HL-60 (cell line): Measurements from ENCODE around the gene MYL7.

Experiments used
- GABPA ChIP-seq: IDR thresholded peaks from 2 replicates; pipeline ENCODE4 v1.6.1; 2012; ENCODE audit warnings: low read depth
- POLR2AphosphoS5 ChIP-seq: IDR thresholded peaks from 2 replicates; pipeline ENCODE4 v1.6.1; 2012; ENCODE audit warnings: low read depth
- TF ChIP-seq, protein P1 (sequence below): IDR thresholded peaks from one replicate; pipeline ENCODE4 v1.5.1; 2011; ENCODE audit warnings: low read length, control low read depth, inconsistent platforms; ENCODE audit not compliant: insufficient read depth
- TF ChIP-seq, protein P2 (sequence below): IDR thresholded peaks from 2 replicates; pipeline ENCODE4 v1.6.1; 2012; ENCODE audit warnings: low read depth; ENCODE audit not compliant: insufficient replicate concordance

DNA sequence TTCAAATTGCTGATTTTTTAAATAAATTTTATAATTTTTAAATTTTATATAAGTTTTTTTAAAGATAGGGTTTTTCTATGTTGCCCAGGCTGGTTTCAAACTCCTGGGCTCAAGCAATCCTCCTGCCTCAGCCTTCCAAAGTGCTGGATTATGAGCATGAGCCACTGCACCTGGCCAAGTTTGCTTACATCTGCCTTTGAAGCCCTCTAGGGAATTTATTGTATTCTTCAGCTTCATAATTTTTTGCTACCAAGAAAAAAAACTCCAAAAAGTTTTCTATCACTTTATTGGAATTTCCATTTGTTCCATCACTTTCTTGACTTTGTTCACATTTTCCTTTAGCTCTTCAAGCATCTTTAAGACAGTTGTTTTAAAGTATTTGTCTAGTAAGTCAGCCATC, 14.0 kb downstream of the MYL7 start:
- TF ChIP-seq, protein P1, sequence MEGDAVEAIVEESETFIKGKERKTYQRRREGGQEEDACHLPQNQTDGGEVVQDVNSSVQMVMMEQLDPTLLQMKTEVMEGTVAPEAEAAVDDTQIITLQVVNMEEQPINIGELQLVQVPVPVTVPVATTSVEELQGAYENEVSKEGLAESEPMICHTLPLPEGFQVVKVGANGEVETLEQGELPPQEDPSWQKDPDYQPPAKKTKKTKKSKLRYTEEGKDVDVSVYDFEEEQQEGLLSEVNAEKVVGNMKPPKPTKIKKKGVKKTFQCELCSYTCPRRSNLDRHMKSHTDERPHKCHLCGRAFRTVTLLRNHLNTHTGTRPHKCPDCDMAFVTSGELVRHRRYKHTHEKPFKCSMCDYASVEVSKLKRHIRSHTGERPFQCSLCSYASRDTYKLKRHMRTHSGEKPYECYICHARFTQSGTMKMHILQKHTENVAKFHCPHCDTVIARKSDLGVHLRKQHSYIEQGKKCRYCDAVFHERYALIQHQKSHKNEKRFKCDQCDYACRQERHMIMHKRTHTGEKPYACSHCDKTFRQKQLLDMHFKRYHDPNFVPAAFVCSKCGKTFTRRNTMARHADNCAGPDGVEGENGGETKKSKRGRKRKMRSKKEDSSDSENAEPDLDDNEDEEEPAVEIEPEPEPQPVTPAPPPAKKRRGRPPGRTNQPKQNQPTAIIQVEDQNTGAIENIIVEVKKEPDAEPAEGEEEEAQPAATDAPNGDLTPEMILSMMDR: no peak
- TF ChIP-seq POLR2AphosphoS5: no peak
- TF ChIP-seq GABPA: no peak
- TF ChIP-seq, protein P2, sequence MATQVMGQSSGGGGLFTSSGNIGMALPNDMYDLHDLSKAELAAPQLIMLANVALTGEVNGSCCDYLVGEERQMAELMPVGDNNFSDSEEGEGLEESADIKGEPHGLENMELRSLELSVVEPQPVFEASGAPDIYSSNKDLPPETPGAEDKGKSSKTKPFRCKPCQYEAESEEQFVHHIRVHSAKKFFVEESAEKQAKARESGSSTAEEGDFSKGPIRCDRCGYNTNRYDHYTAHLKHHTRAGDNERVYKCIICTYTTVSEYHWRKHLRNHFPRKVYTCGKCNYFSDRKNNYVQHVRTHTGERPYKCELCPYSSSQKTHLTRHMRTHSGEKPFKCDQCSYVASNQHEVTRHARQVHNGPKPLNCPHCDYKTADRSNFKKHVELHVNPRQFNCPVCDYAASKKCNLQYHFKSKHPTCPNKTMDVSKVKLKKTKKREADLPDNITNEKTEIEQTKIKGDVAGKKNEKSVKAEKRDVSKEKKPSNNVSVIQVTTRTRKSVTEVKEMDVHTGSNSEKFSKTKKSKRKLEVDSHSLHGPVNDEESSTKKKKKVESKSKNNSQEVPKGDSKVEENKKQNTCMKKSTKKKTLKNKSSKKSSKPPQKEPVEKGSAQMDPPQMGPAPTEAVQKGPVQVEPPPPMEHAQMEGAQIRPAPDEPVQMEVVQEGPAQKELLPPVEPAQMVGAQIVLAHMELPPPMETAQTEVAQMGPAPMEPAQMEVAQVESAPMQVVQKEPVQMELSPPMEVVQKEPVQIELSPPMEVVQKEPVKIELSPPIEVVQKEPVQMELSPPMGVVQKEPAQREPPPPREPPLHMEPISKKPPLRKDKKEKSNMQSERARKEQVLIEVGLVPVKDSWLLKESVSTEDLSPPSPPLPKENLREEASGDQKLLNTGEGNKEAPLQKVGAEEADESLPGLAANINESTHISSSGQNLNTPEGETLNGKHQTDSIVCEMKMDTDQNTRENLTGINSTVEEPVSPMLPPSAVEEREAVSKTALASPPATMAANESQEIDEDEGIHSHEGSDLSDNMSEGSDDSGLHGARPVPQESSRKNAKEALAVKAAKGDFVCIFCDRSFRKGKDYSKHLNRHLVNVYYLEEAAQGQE: no peak
